Activated CD4-positive, alpha-beta T cell treated with anti-CD3 and anti-CD28 coated beads for 4 hours (primary cell): ENCODE measurements around the gene KIAA1549.
"Not testable (repeated sequence)": the region's sequence is repeated elsewhere in the genome, so short reads cannot be mapped to it uniquely, and the experiment has no call there.

Source experiments
- DNase-seq, 2 donors: peaks; one replicate each; pipeline ENCODE4 v3.0.0-alpha.2; 2020

The KIAA1549 gene

GRCh38 chr7:138940602-138941001, 40.6 kb downstream of the KIAA1549 start:
- not testable (repeated sequence) for DNase-seq

GRCh38 chr7:138937484-138937883, 43.7 kb downstream of the KIAA1549 start:
- DNase-seq: no peak

- no peak for DNase-seq
These were observed 45.7 kb downstream of the KIAA1549 start for GRCh38 chr7:138935465-138936011.

- no peak for DNase-seq
These were observed 46.3 kb downstream of the KIAA1549 start for GRCh38 chr7:138934861-138935260.

- DNase-seq: no peak
These were observed 46.8 kb downstream of the KIAA1549 start for GRCh38 chr7:138934367-138934766.

GRCh38 chr7:138932870-138933269, 48.3 kb downstream of the KIAA1549 start:
- no peak for DNase-seq

- no peak for DNase-seq
These were observed 48.8 kb downstream of the KIAA1549 start for GRCh38 chr7:138932427-138932826.

GRCh38 chr7:138929969-138930368, 51.2 kb downstream of the KIAA1549 start:
- DNase-seq: no peak

- DNase-seq: no peak
These were observed 55.0 kb downstream of the KIAA1549 start for GRCh38 chr7:138926241-138926612.

- no peak for DNase-seq
These were observed 56.5 kb downstream of the KIAA1549 start for GRCh38 chr7:138924501-138925225.

GRCh38 chr7:138921277-138921676, 59.9 kb downstream of the KIAA1549 start:
- DNase-seq: no peak

- no peak for DNase-seq
These were observed 61.3 kb downstream of the KIAA1549 start for GRCh38 chr7:138919911-138920310.

- no peak for DNase-seq
These were observed 62.0 kb downstream of the KIAA1549 start for GRCh38 chr7:138919216-138919615.

- no peak for DNase-seq
These were observed 62.4 kb downstream of the KIAA1549 start for GRCh38 chr7:138918756-138919155.

- no peak for DNase-seq
These were observed 63.0 kb downstream of the KIAA1549 start for GRCh38 chr7:138918176-138918575.

- DNase-seq: no peak
These were observed 63.4 kb downstream of the KIAA1549 start for GRCh38 chr7:138917771-138918170.

GRCh38 chr7:138916731-138917130, 64.5 kb downstream of the KIAA1549 start:
- no peak for DNase-seq

- no peak for DNase-seq
These were observed 64.9 kb downstream of the KIAA1549 start for GRCh38 chr7:138916275-138916674.

GRCh38 chr7:138913783-138914182, 67.4 kb downstream of the KIAA1549 start:
- DNase-seq: no peak

GRCh38 chr7:138911007-138911406, 70.2 kb downstream of the KIAA1549 start:
- DNase-seq: no peak

- no peak for DNase-seq
These were observed 73.3 kb downstream of the KIAA1549 start for GRCh38 chr7:138907850-138908249.

GRCh38 chr7:138907201-138907847, 73.9 kb downstream of the KIAA1549 start:
- no peak for DNase-seq

GRCh38 chr7:138903859-138904435, 77.2 kb downstream of the KIAA1549 start:
- DNase-seq: no peak
